H1 (cell line): Measurements from ENCODE around the gene ABHD14A. TPM values are rescaled to one million over a fixed set of nuclear protein-coding genes. Genes with fewer than 3 reads are reported as not detected.
A peak's percentile ranks its signal among the peaks of the same experiment; 100 is the strongest.

Source experiments
- CTCF ChIA-PET: fragments of 300-600 bp; sonication (Branson Sonifier 250); formaldehyde crosslinking; loops from one replicate; lab custom pipeline; 2021; ENCODE audit not compliant: partially characterized antibody; lab: Charles Lee
- POLR2A ChIA-PET: fragments of 300-600 bp; sonication (Branson Sonifier 250); formaldehyde crosslinking; loops from one replicate; lab custom pipeline; 2021; ENCODE audit warnings: inconsistent platforms; ENCODE audit not compliant: partially characterized antibody; lab: Charles Lee
- DNase-seq, 2 experiments: peaks; one replicate each; pipeline versions ENCODE4 v3.0.0 to v3.0.0-alpha.2; 2010 to 2022; ENCODE audit warnings: low spot score in 2 of 2, low read depth in 1 of 2, mixed read lengths in 1 of 2
- FAIRE-seq: peaks from 2 replicates; lab custom pipeline; 2011; peaks lifted over from hg19 to GRCh38; lab: Jason Lieb, UNC
- H2AFZ ChIP-seq: 2 replicates; pipeline ENCODE4 v1.8.1; 2012; ENCODE audit warnings: low read length, inconsistent platforms
- H2AK5ac ChIP-seq: 2 replicates; pipeline ENCODE4 v1.6.1; 2013; ENCODE audit warnings: low read depth, low read length
- H2BK120ac ChIP-seq: replicated peaks from 2 replicates; pipeline ENCODE3; 2013; ENCODE audit warnings: low read depth, low read length, inconsistent platforms
- H2BK12ac ChIP-seq: 2 replicates; pipeline ENCODE4 v1.6.1; 2013; ENCODE audit warnings: low read depth, low read length
- H2BK15ac ChIP-seq: 2 replicates; pipeline ENCODE4 v1.6.1; 2013; ENCODE audit warnings: low read length
- H2BK20ac ChIP-seq: 2 replicates; pipeline ENCODE4 v1.6.1; 2013; ENCODE audit warnings: low read length
- H2BK5ac ChIP-seq: 2 replicates; pipeline ENCODE4 v1.6.1; 2013; ENCODE audit warnings: low read depth, low read length
- H3K14ac ChIP-seq: 2 replicates; pipeline ENCODE4 v1.6.1; 2013; ENCODE audit warnings: inconsistent platforms; ENCODE audit not compliant: insufficient read length
- H3K18ac ChIP-seq: 2 replicates; pipeline ENCODE4 v1.6.1; 2013; ENCODE audit warnings: low read length; ENCODE audit errors: extremely low read depth
- H3K23ac ChIP-seq: 2 replicates; pipeline ENCODE4 v1.6.1; 2013; ENCODE audit warnings: inconsistent platforms; ENCODE audit not compliant: insufficient read length
- H3K23me2 ChIP-seq: 2 replicates; pipeline ENCODE4 v1.6.1; 2013; ENCODE audit warnings: low read depth, low read length
- H3K27ac ChIP-seq: 2 replicates; pipeline ENCODE4 v1.6.1; 2011; ENCODE audit warnings: low read depth, low read length, inconsistent platforms
- H3K27me3 ChIP-seq, 4 experiments: replicated peaks in 1 of 4; 1 replicate in 1 of 4; 2 replicates in 3 of 4; pipeline versions ENCODE4 v1.6.1 to v1.8.1; 2011 to 2013; ENCODE audit warnings: low read length in 3 of 4, mild to moderate bottlenecking in 3 of 4, inconsistent platforms in 2 of 4, mixed read lengths in 2 of 4, moderate library complexity in 1 of 4; ENCODE audit not compliant: control insufficient read depth in 3 of 4, insufficient read depth in 3 of 4; ENCODE audit errors: extremely low read depth in 1 of 4
- H3K36me3 ChIP-seq, 4 experiments: 2 replicates each; pipeline versions ENCODE4 v1.6.1 to v1.8.1; 2011 to 2013; ENCODE audit warnings: mild to moderate bottlenecking in 4 of 4, low read length in 3 of 4, moderate library complexity in 2 of 4, control low read depth in 1 of 4, inconsistent platforms in 1 of 4; ENCODE audit not compliant: insufficient read depth in 4 of 4, control insufficient read depth in 2 of 4
- H3K4ac ChIP-seq: replicated peaks from 2 replicates; pipeline ENCODE3; 2013; ENCODE audit warnings: low read length, low read depth, mixed read lengths, inconsistent platforms; ENCODE audit not compliant: insufficient read length
- H3K4me1 ChIP-seq, 4 experiments: replicated peaks in 1 of 4; 1 replicate in 1 of 4; 2 replicates in 3 of 4; pipeline versions ENCODE4 v1.6.1 to v1.8.1; 2011 to 2013; ENCODE audit warnings: low read length in 3 of 4, inconsistent platforms in 2 of 4, mixed read lengths in 1 of 4; ENCODE audit not compliant: insufficient read depth in 4 of 4, control insufficient read depth in 3 of 4
- H3K4me2 ChIP-seq, 2 experiments: 2 replicates each; pipeline versions ENCODE4 v1.6.1 to v1.8.1; 2011 to 2013; ENCODE audit warnings: low read depth in 2 of 2, low read length in 2 of 2, control low read depth in 1 of 2, inconsistent platforms in 1 of 2, mild to moderate bottlenecking in 1 of 2; ENCODE audit not compliant: insufficient read depth in 1 of 2
- H3K4me3 ChIP-seq, 4 experiments: fragments of 200-600, 300-600 bp in 1 of 4; sonication (generic), shearing (Covaris generic), sonication (Bioruptor Twin) in 1 of 4; 2 replicates each; pipeline versions ENCODE4 v1.5.1 to v1.8.1; 2011 to 2016; ENCODE audit warnings: low read length in 4 of 4, low read depth in 3 of 4, control low read depth in 2 of 4, inconsistent platforms in 2 of 4, mild to moderate bottlenecking in 2 of 4, mixed read lengths in 1 of 4, moderate library complexity in 1 of 4; ENCODE audit not compliant: insufficient read depth in 2 of 4; ENCODE audit errors: extremely low read depth in 1 of 4
- H3K56ac ChIP-seq: replicated peaks from 2 replicates; pipeline ENCODE3; 2013; ENCODE audit warnings: low read depth, mild to moderate bottlenecking, mixed read lengths, low read length, inconsistent platforms; ENCODE audit not compliant: insufficient read length
- H3K79me1 ChIP-seq: 2 replicates; pipeline ENCODE4 v1.6.1; 2013; ENCODE audit warnings: low read depth, low read length, control low read depth
- H3K79me2 ChIP-seq, 2 experiments: 2 replicates each; pipeline versions ENCODE4 v1.6.1 to v1.8.1; 2012 to 2013; ENCODE audit warnings: low read length in 2 of 2, mild to moderate bottlenecking in 2 of 2, inconsistent platforms in 1 of 2; ENCODE audit not compliant: insufficient read depth in 2 of 2, control insufficient read depth in 1 of 2
- H3K9ac ChIP-seq, 4 experiments: replicated peaks in 1 of 4; 1 replicate in 1 of 4; 2 replicates in 3 of 4; pipeline versions ENCODE4 v1.6.1 to v1.8.1; 2011 to 2013; ENCODE audit warnings: low read depth in 3 of 4, low read length in 3 of 4, control low read depth in 2 of 4, mild to moderate bottlenecking in 2 of 4, moderate library complexity in 2 of 4, inconsistent platforms in 1 of 4; ENCODE audit errors: extremely low read depth in 1 of 4
- H3K9me3 ChIP-seq, 2 experiments: 2 replicates each; pipeline versions ENCODE4 v1.6.1 to v1.8.1; 2012 to 2013; ENCODE audit warnings: mild to moderate bottlenecking in 2 of 2, moderate library complexity in 2 of 2, control low read depth in 1 of 2, inconsistent platforms in 1 of 2, low read depth in 1 of 2, low read length in 1 of 2, mixed read lengths in 1 of 2; ENCODE audit not compliant: insufficient read depth in 2 of 2
- H4K20me1 ChIP-seq, 2 experiments: replicated peaks in 1 of 2; 2 replicates each; pipeline versions ENCODE3 to v1.8.1; 2011 to 2013; ENCODE audit warnings: inconsistent platforms in 2 of 2, low read length in 2 of 2, mild to moderate bottlenecking in 1 of 2; ENCODE audit not compliant: insufficient read depth in 2 of 2, control insufficient read depth in 1 of 2
- H4K5ac ChIP-seq: 2 replicates; pipeline ENCODE4 v1.6.1; 2013; ENCODE audit warnings: low read length, low read depth, mixed read lengths, inconsistent platforms; ENCODE audit not compliant: insufficient read length
- H4K8ac ChIP-seq: 2 replicates; pipeline ENCODE4 v1.8.0; 2013; ENCODE audit warnings: mild to moderate bottlenecking, moderate library complexity, low read length, inconsistent platforms; ENCODE audit not compliant: insufficient read depth; ENCODE audit errors: extremely low read depth
- H4K91ac ChIP-seq: replicated peaks from 2 replicates; pipeline ENCODE3; 2013; ENCODE audit warnings: low read length, mixed read lengths, inconsistent platforms; ENCODE audit not compliant: insufficient read length
- CTBP2 ChIP-seq: IDR thresholded peaks from 2 replicates; pipeline ENCODE4 v1.7.0; 2011; ENCODE audit warnings: borderline replicate concordance, mild to moderate bottlenecking, moderate library complexity, mixed read lengths, low read length; ENCODE audit not compliant: insufficient read depth, insufficient read length
- HDAC6 ChIP-seq: IDR thresholded peaks from one replicate; pipeline ENCODE4 v1.7.1; 2012; ENCODE audit warnings: low read depth, mild to moderate bottlenecking, inconsistent platforms, low read length, moderate library complexity
- NANOG ChIP-seq: IDR thresholded peaks from 2 replicates; pipeline ENCODE4 v1.6.1; 2011; ENCODE audit warnings: low read length, low read depth, mild to moderate bottlenecking, inconsistent platforms; ENCODE audit not compliant: insufficient read depth, poor library complexity, severe bottlenecking
- NRF1 ChIP-seq: IDR thresholded peaks from 2 replicates; pipeline ENCODE4 v1.6.1; 2011; ENCODE audit warnings: mild to moderate bottlenecking, low read depth, low read length, improper control_type of control experiment
- RFX5 ChIP-seq: IDR thresholded peaks from 2 replicates; pipeline ENCODE4 v1.6.1; 2011; ENCODE audit warnings: low read depth, low read length, improper control_type of control experiment, borderline replicate concordance
- WGBS, 2 experiments: shearing (Covaris generic) in 1 of 2; methylation state at CpG; one replicate each; pipeline versions ENCODE4 v1.1.6 to v1.1.7; 2013 to 2015; ENCODE audit warnings: low lambda C conversion rate in 2 of 2, mixed read lengths in 2 of 2, inconsistent platforms in 1 of 2, low coverage in 1 of 2, missing lambda C conversion rate in 1 of 2; ENCODE audit not compliant: insufficient replicate concordance in 2 of 2, insufficient coverage in 1 of 2, insufficient read length in 1 of 2; ENCODE audit errors: extremely low coverage in 1 of 2, missing lambda C conversion rate in 1 of 2; 5-methylcytosine and 5-hydroxymethylcytosine counted together
- polyA plus RNA-seq, 7 experiments: library from polyadenylated mRNA; depleted of rRNA in 3 of 7; stranded (reverse) in 5 of 7; unstranded in 2 of 7; fragments of >200 nt in 5 of 7; fragments of 200-250 nt in 2 of 7; gene quantifications; 1 replicate in 5 of 7; 2 replicates in 1 of 7; 4 replicates in 1 of 7; pipeline versions ENCODE4 v1.2.1 to v1.2.3, GENCODE V29; 2011 to 2013; ENCODE audit warnings: missing spikeins in 2 of 7, mixed read lengths in 2 of 7
- total RNA-seq: library from RNA; stranded (reverse); fragmentation: NEBNext Ultra II Directional; extraction: Animal tissue kit (Norgen Biotek cat#: 25700); gene quantifications from 2 replicates; pipeline ENCODE4 v1.2.1, GENCODE V29; 2021
- TF ChIP-seq, protein P1 (sequence below): IDR thresholded peaks from 2 replicates; pipeline ENCODE4 v1.6.1; 2011; ENCODE audit warnings: low read depth, mild to moderate bottlenecking, low read length; ENCODE audit not compliant: insufficient read depth
- TF ChIP-seq, protein P2 (sequence below): IDR thresholded peaks from 2 replicates; pipeline ENCODE4 v1.6.1; 2012; ENCODE audit warnings: inconsistent platforms

The ABHD14A gene
- total and polyA plus RNA-seq, 2 of the 8 experiments (the other 6 are each of a cell fraction or from before 2014, with no cell fraction given): 4.6 to 9.8 TPM

DNA sequence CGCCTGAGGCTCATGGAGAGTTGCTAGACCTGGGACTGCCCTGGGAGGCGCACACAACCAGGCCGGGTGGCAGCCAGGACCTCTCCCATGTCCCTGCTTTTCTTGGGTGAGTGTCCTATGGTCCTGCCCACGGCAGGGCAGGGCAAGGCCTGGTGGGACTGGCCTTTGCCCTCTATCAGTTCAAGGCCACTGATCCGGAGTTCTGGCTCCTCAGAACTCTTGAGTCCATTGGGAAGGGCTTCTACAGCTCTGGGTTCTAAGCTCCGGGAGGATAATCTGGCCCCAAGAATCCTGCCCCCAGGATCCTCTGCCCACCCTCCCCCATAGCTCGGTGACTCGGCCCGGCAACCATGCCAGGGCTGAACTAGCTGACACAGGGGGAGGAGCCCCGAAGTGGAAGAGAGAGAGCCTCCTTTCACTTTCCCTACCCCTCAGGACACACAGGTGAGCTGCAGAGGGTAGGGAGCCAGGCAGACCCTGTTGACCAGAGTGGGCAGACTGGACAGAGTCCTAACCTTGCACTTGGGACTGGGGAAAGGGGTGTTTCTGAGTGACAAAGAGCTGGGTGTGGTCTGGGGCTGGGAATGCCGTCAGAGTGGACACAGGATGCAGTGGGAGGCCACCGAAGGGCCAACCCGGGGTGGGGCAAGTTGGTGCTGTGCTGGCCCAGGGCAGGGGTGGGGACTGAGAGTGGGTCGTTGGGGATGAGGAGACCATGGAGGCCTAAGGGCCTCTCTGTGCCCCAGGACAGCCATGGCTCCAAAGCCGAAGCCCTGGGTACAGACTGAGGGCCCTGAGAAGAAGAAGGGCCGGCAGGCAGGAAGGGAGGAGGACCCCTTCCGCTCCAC, 32.0 kb upstream of the ABHD14A start:
- H2BK15ac ChIP-seq: peak overlapping the region; percentile 88; the same call in 1 of the 2 replicates
- CTCF ChIA-PET: interaction anchor here (0.6 to 5.1 kb wide), 19 partner anchors 10 to 238 kb away, joined by 3 to 44 read pairs (median 5); partner anchors contain the start of genes ABHD14A, ABHD14B, ACY1 and GPR62
- no peak overlapping the region for H3K27ac ChIP-seq
- TF ChIP-seq RFX5 (no peak), NRF1 (no peak), HDAC6 (no peak), NANOG (no peak), CTBP2 (no peak)
- TF ChIP-seq, protein P1, sequence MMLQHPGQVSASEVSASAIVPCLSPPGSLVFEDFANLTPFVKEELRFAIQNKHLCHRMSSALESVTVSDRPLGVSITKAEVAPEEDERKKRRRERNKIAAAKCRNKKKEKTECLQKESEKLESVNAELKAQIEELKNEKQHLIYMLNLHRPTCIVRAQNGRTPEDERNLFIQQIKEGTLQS: no peak
- TF ChIP-seq, protein P2, sequence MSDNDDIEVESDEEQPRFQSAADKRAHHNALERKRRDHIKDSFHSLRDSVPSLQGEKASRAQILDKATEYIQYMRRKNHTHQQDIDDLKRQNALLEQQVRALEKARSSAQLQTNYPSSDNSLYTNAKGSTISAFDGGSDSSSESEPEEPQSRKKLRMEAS: no peak

More for the DNA sequence above, 32.0 kb upstream of the ABHD14A start:
- H3K56ac ChIP-seq: peak overlapping the region; percentile 55
- peaks cover 12% of the 10 kb centered on the region for H3K79me1 ChIP-seq
- H3K23me2 ChIP-seq: peaks cover 9% of the 10 kb centered on the region; the same call in 1 of the 2 replicates
- H2BK5ac ChIP-seq: 0 out of 2 replicates have a peak overlapping the region, but pooled peaks have one; percentile 71
- 85% methylated on average over 15 of the region's 17 CpGs; no CpG with 5 or more reads in 1 of the 2 experiments for WGBS, 2 experiments
- H2AFZ ChIP-seq: peak overlapping the region; percentile 65; the same call in 1 of the 2 replicates
- H3K9me3 ChIP-seq: no peaks in the 10 kb centered on the region
- H3K4me2 ChIP-seq: peak overlapping the region; percentile 16 to 73; a peak in 3 of 4 replicates
- H3K4ac ChIP-seq: peak overlapping the region; percentile 96
- peak overlapping the region; percentile 77 for H4K5ac ChIP-seq
- no peak for DNase-seq
- H4K8ac ChIP-seq: peak overlapping the region; percentile 88
- H2BK12ac ChIP-seq: no peak overlapping the region
- peaks cover 0 to 10% (median 4%) of the 10 kb centered on the region in 4 experiments; a peak in 4 of 7 replicates for H3K27me3 ChIP-seq
- peaks cover 2 to 13% (median 6%) of the 10 kb centered on the region in 4 experiments for H3K4me1 ChIP-seq
- H3K9ac ChIP-seq: no peak overlapping the region
- POLR2A ChIA-PET: interaction anchor here (0.6 to 15.7 kb wide), 9 partner anchors 11 to 443 kb away, joined by 3 to 148 read pairs (median 7); partner anchors contain the start of genes ABHD14A, ABHD14B, ACY1 and GPR62
- no peak overlapping the region for H3K14ac ChIP-seq
- peaks cover 0 to 5% (median 4%) of the 10 kb centered on the region in 4 experiments; a peak in 3 of 8 replicates for H3K36me3 ChIP-seq
- H2BK120ac ChIP-seq: peak overlapping the region; percentile 59
- no peak overlapping the region for H2AK5ac ChIP-seq
- H3K79me2 ChIP-seq: peaks cover 0 to 30% of the 10 kb centered on the region in 2 experiments; a peak in 3 of 4 replicates
- H2BK20ac ChIP-seq: no peak overlapping the region
- H3K4me3 ChIP-seq: peak overlapping the region in 3 of 4 experiments; percentile 36 to 52 (median 44); a peak in 5 of 8 replicates
- H4K91ac ChIP-seq: peak overlapping the region; percentile 93
- no peak for FAIRE-seq
- H3K18ac ChIP-seq: peak overlapping the region; percentile 83; the same call in 1 of the 2 replicates
- H4K20me1 ChIP-seq: peaks cover 3 to 16% of the 10 kb centered on the region in 2 experiments
- no peak overlapping the region for H3K23ac ChIP-seq
